ENCODE measurements around the gene CD79A. TPM values are rescaled to one million over a fixed set of nuclear protein-coding genes. Genes with fewer than 3 reads are reported as not detected.

CD79A gene
- total RNA-seq (1 to 10 TPM in 2 of 5 donors, not detected in 3; 2.4 to 3.5 TPM), polyA plus RNA-seq (10 to 100 TPM in 1 of 3 donors, 1 to 10 TPM in 2; 1.5 to 18.7 (median 3.2) TPM)
- long read RNA-seq, donor 1, result 0 reads
- long read RNA-seq, donor 2, partial matches to known transcripts, result 0 of 1 reads
- long read RNA-seq, donor 2, other reads (novel, unspliced or antisense), result 0 of 1 reads
- long read RNA-seq, donor 3, result 0 reads
- long read RNA-seq, donor 4, result 0 reads
- long read RNA-seq, donor 5, partial matches to known transcripts, result 0 of 1 reads
- long read RNA-seq, donor 5, other reads (novel, unspliced or antisense), result 0 of 1 reads
- long read RNA-seq, donor 6, partial matches to known transcripts, result 0 of 2 reads
- long read RNA-seq, donor 6, other reads (novel, unspliced or antisense), result 0 of 2 reads
- long read RNA-seq, donor 7, partial matches to known transcripts, result 0 of 1 reads
- long read RNA-seq, donor 7, other reads (novel, unspliced or antisense), result 0 of 1 reads
- long read RNA-seq, donor 8, result 0 reads
- long read RNA-seq, donor 9, result 0 reads
- long read RNA-seq, donor 10, result 0 reads

DNA sequence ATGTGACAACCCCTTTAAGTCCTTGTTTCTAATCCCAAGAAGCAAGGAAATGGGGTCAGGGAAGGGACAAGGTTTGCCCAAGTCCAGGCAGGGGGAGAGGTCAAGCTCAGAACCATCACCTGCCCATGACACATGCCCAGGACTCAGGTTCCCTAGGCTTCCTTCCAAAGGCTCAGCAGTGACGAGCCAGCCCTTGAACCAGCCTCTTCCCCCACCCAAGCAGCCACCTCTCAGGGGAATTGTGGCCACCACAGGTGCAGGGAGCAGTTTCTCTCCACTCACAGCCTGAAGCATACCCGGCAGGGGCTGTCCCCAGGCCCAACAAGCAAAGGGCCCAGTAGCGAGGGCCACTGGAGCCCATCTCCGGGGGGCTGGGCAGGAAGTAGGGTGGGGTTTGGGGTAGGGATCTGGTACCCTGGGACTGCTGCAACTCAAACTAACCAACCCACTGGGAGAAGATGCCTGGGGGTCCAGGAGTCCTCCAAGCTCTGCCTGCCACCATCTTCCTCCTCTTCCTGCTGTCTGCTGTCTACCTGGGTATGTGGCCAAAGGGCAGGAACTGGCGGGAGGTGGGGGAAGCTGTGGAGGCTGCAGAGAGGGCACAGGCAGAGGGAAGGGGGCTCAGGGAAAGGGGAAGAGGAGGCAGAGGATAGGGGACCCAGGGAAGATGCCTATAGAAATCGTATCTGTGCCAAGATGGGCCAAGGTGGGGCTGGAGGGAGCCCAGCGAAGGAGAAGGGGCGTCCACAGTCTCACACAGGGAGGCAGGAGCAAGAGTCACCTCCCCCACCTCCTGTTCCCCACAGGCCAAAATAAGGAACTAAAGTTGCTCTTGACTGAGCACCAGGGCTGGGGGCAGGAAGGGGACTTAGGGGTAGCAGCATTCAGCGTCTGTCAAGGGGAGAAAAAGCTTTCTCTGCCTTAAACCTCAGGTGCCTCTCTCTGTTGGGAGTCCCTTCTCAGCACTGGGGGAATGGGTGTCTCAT lies at the start of gene CD79A:
CD79A (plus strand) TSS at position 433 of the 986 bp plus-strand sequence; CDS start at position 459, 26 bp downstream.
- Histone ChIP-seq H3K4me1 (peaks cover 0 to 36% (median 14%) of the 10 kb centered on the region in 4 donors), H3K27me3 (no peaks in the 10 kb centered on the region), H3K27ac (peak within 1 kb of the TSS in 4 of 5 donors; percentile 25 to 61 (median 40)), H3K36me3 (peaks cover 0 to 9% (median 4%) of the 10 kb centered on the region in 4 donors), H3K9me3 (no peaks in the 10 kb centered on the region), H3K4me3 (no peak within 1 kb of the TSS)
- WGBS, 5 donors, result 68 to 75% (median 73%) methylated on average over 7 to 9 of the region's 9 CpGs
- intact Hi-C loops (cut with DNase I; ENCODE audit: low total_unique reads), result loop anchor here (5.0 to 10.0 kb wide), 2 partner anchors 58 to 80 kb away; partner anchors contain the start of gene RABAC1
- TF ChIP-seq EP300 (IDR thresholded peaks at IDR 0.05), result no peak
- TF ChIP-seq CTCF (IDR thresholded peaks at IDR 0.05), result no peak
- TF ChIP-seq POLR2A (IDR thresholded peaks at IDR 0.05), result no peak
- no peak for TF ChIP-seq POLR2AphosphoS5 (IDR thresholded peaks at IDR 0.05)
- peak in 1 of 2 donors; percentile 46 for DNase-seq

- Histone ChIP-seq H3K27me3 (peaks cover 0 to 58% (median 14%) of the 10 kb centered on the region in 3 donors), H3K9me3 (no peaks in the 10 kb centered on the region), H3K27ac (no peak overlapping the region), H3K36me3 (no peaks in the 10 kb centered on the region), H3K4me3 (no peak overlapping the region), H3K4me1 (peaks cover 0 to 1% (median 0%) of the 10 kb centered on the region in 4 donors)
- no peak for TF ChIP-seq POLR2AphosphoS5 (IDR thresholded peaks at IDR 0.05)
- no peak for TF ChIP-seq POLR2A (IDR thresholded peaks at IDR 0.05)
- no peak for TF ChIP-seq CTCF (IDR thresholded peaks at IDR 0.05)
- TF ChIP-seq EP300 (IDR thresholded peaks at IDR 0.05), result no peak
- intact Hi-C loops (cut with DNase I; ENCODE audit: low total_unique reads), result no loop called here
- WGBS, 5 donors, result 51 to 58% (median 55%) methylated on average over 10 to 13 of the region's 13 CpGs
- DNase-seq, result no peak
Observed at GRCh38 chr19:41837981-41838708, 38.9 kb upstream of the CD79A start.

GRCh38 chr19:41839211-41839610 lies 37.9 kb upstream of the CD79A start:
- Histone ChIP-seq H3K36me3 (no peaks in the 10 kb centered on the region), H3K4me1 (peaks cover 0 to 5% (median 0%) of the 10 kb centered on the region in 4 donors), H3K9me3 (no peaks in the 10 kb centered on the region), H3K27ac (no peak overlapping the region), H3K27me3 (peaks cover 0 to 58% (median 14%) of the 10 kb centered on the region in 3 donors), H3K4me3 (no peak overlapping the region)
- 38 to 68% (median 52%) methylated on average over 1 to 2 of the region's 2 CpGs for WGBS, 5 donors
- intact Hi-C loops (cut with DNase I; ENCODE audit: low total_unique reads), result no loop called here
- TF ChIP-seq EP300 (IDR thresholded peaks at IDR 0.05), result no peak
- no peak for TF ChIP-seq POLR2AphosphoS5 (IDR thresholded peaks at IDR 0.05)
- DNase-seq, result no peak

DNA sequence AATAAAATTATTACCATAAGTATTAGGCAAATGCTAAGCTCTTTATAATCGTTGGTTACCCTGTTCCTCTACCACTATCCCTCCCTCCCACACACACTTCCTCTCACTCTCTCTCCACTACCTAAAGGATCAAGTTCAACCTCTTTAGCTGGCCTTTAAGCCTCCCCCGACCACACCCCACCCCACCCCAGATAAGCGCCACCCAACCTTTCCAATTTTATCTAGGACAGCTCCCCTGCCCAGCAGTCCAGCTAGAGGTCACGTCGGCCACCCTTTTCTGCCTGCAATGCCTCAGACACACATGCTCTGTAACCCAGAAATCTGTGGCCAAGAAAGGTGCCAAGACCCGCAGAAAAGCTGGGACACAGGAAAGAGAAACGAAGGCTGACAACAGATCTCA lies 33.7 kb upstream of the CD79A start:
- Histone ChIP-seq H3K27ac (no peak overlapping the region), H3K27me3 (peaks cover 0 to 43% (median under 1%) of the 10 kb centered on the region in 3 donors), H3K4me3 (no peak overlapping the region), H3K36me3 (no peaks in the 10 kb centered on the region), H3K4me1 (peaks cover 0 to 5% (median 0%) of the 10 kb centered on the region in 4 donors), H3K9me3 (no peaks in the 10 kb centered on the region)
- intact Hi-C loops (cut with DNase I; ENCODE audit: low total_unique reads), result no loop called here
- DNase-seq, result no peak
- no peak for TF ChIP-seq POLR2A (IDR thresholded peaks at IDR 0.05)
- no peak for TF ChIP-seq CTCF (IDR thresholded peaks at IDR 0.05)
- no peak for TF ChIP-seq POLR2AphosphoS5 (IDR thresholded peaks at IDR 0.05)
- no peak for TF ChIP-seq EP300 (IDR thresholded peaks at IDR 0.05)
- 20 to 45% (median 35%) methylated on average over 7 of the region's 7 CpGs for WGBS, 5 donors
